ENCODE measurements around the gene PTCHD1.

The PTCHD1 gene

GRCh38 chrX:23394421-23394820, 59.8 kb downstream of the PTCHD1 start:
- no peak for TF ChIP-seq POLR2A (IDR thresholded peaks at IDR 0.05; ENCODE audit: low read depth, low read length)
- no peak for DNase-seq (ENCODE audit: insufficient read length, low spot score)
- FAIRE-seq: no peak

- no peak for TF ChIP-seq POLR2A (IDR thresholded peaks at IDR 0.05; ENCODE audit: low read depth, low read length)
- FAIRE-seq (no peak), DNase-seq (ENCODE audit: insufficient read length, low spot score) (no peak)
These were observed 61.6 kb downstream of the PTCHD1 start for GRCh38 chrX:23396263-23396662.

- FAIRE-seq (no peak), DNase-seq (ENCODE audit: insufficient read length, low spot score) (no peak)
- TF ChIP-seq POLR2A (IDR thresholded peaks at IDR 0.05; ENCODE audit: low read depth, low read length): no peak
These were observed 63.9 kb downstream of the PTCHD1 start for GRCh38 chrX:23398570-23398969.

GRCh38 chrX:23403849-23404248, 69.2 kb downstream of the PTCHD1 start:
- FAIRE-seq: no peak
- no peak for TF ChIP-seq POLR2A (IDR thresholded peaks at IDR 0.05; ENCODE audit: low read depth, low read length)
- DNase-seq (ENCODE audit: insufficient read length, low spot score): no peak

GRCh38 chrX:23422912-23423311, 88.3 kb downstream of the PTCHD1 start:
- DNase-seq (ENCODE audit: insufficient read length, low spot score) (no peak), FAIRE-seq (no peak)
- no peak for TF ChIP-seq POLR2A (IDR thresholded peaks at IDR 0.05; ENCODE audit: low read depth, low read length)

GRCh38 chrX:23434356-23434884, 99.8 kb downstream of the PTCHD1 start:
- no peak for FAIRE-seq
- DNase-seq (ENCODE audit: insufficient read length, low spot score): no peak
- TF ChIP-seq POLR2A (IDR thresholded peaks at IDR 0.05; ENCODE audit: low read depth, low read length): no peak

GRCh38 chrX:23435108-23435507, 100.5 kb downstream of the PTCHD1 start:
- TF ChIP-seq POLR2A (IDR thresholded peaks at IDR 0.05; ENCODE audit: low read depth, low read length): no peak
- DNase-seq (ENCODE audit: insufficient read length, low spot score) (no peak), FAIRE-seq (no peak)

GRCh38 chrX:23435575-23435974, 100.9 kb downstream of the PTCHD1 start:
- TF ChIP-seq POLR2A (IDR thresholded peaks at IDR 0.05; ENCODE audit: low read depth, low read length): no peak
- FAIRE-seq (no peak), DNase-seq (ENCODE audit: insufficient read length, low spot score) (no peak)

- no peak for FAIRE-seq
These were observed 102.2 kb downstream of the PTCHD1 start for GRCh38 chrX:23436875-23437274.

GRCh38 chrX:23451266-23451665, 116.6 kb downstream of the PTCHD1 start:
- FAIRE-seq (no peak), DNase-seq (ENCODE audit: insufficient read length, low spot score) (no peak)
- TF ChIP-seq POLR2A (IDR thresholded peaks at IDR 0.05; ENCODE audit: low read depth, low read length): no peak

More at GRCh38 chrX:23436875-23437274, 102.2 kb downstream of the PTCHD1 start:
- no peak for DNase-seq (ENCODE audit: insufficient read length, low spot score)
- no peak for TF ChIP-seq POLR2A (IDR thresholded peaks at IDR 0.05; ENCODE audit: low read depth, low read length)
